Measurements from ENCODE around the gene RNLS. TPM values are rescaled to one million over a fixed set of nuclear protein-coding genes. Genes with fewer than 3 reads are reported as not detected.

The RNLS gene
- polyA plus RNA-seq, 2 of the 4 experiments (the other 2 are of a cell fraction), result 11.7 to 16.8 TPM

DNA sequence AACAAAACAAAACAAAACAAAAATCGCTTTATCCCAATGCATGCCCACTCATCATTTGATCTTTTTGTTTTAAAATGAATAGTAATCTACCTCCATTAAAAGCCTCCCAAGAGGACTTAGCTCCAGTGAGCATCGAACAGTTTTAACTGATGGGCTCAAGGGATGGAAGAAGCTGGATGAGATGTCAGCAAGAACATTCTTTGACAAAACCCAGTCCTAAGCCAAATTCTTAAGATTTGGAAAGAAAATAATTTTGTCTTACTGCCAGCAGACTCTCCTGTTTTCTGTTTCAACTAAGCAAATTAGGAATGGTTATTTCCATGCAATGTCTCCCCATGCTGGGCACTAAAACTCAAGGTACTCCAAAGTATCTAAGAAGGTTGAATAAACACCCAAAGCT is 127.3 kb downstream of the RNLS start (continued):
- no peak for TF ChIP-seq HOXB13 (CRISPR knock-in tag; IDR thresholded peaks at IDR 0.05; ENCODE audit: low read depth)
- no peak for TF ChIP-seq SMC3 (IDR thresholded peaks at IDR 0.05)
- no peak for TF ChIP-seq FOSL2 (IDR thresholded peaks at IDR 0.05)
- TF ChIP-seq FOSL2 (CRISPR knock-in tag; IDR thresholded peaks at IDR 0.05), result no peak

DNA sequence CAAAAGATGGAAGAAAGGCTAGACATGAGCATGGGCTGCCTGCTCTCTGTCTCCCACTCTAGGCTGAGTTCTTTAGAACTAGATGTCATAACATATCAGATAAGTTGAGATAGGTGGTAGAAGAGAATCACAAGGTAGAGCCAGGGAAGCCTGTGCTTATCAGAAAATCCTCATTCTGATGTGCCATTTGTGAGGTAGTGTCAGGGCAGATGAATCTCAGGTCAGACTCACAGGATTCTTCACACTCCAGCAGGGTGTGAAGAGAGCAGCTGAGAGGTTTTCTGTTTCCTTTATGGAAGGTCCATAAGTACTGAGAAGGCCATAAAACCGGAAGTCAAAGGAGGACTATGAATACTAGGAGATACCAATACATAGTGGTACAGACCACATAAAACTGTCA is 132.9 kb downstream of the RNLS start:
- DNase-seq (ENCODE audit: low read depth in 1 of 2, low spot score in 1 of 2) (no peak), ATAC-seq (no peak), FAIRE-seq (no peak)
- H3K4me1 ChIP-seq, result no peaks in the 10 kb centered on the region
- WGBS (ENCODE audit: missing lambda C conversion rate), result 40% methylated on average over 1 of the region's 1 CpG
- no peak overlapping the region for H3K4me2 ChIP-seq
- H3K4me3 ChIP-seq, result no peak overlapping the region
- H3K27ac ChIP-seq, result no peak overlapping the region
- TF ChIP-seq ZSCAN20 (CRISPR knock-in tag; IDR thresholded peaks at IDR 0.05) (no peak), GATA3 (IDR thresholded peaks at IDR 0.05; ENCODE audit: borderline replicate concordance) (no peak), RARB (CRISPR knock-in tag; IDR thresholded peaks at IDR 0.05) (no peak), CEBPB (IDR thresholded peaks at IDR 0.05) (no peak)
- TF ChIP-seq, protein P1, sequence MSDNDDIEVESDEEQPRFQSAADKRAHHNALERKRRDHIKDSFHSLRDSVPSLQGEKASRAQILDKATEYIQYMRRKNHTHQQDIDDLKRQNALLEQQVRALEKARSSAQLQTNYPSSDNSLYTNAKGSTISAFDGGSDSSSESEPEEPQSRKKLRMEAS (IDR thresholded peaks at IDR 0.05), result no peak
- TF ChIP-seq, protein P2, sequence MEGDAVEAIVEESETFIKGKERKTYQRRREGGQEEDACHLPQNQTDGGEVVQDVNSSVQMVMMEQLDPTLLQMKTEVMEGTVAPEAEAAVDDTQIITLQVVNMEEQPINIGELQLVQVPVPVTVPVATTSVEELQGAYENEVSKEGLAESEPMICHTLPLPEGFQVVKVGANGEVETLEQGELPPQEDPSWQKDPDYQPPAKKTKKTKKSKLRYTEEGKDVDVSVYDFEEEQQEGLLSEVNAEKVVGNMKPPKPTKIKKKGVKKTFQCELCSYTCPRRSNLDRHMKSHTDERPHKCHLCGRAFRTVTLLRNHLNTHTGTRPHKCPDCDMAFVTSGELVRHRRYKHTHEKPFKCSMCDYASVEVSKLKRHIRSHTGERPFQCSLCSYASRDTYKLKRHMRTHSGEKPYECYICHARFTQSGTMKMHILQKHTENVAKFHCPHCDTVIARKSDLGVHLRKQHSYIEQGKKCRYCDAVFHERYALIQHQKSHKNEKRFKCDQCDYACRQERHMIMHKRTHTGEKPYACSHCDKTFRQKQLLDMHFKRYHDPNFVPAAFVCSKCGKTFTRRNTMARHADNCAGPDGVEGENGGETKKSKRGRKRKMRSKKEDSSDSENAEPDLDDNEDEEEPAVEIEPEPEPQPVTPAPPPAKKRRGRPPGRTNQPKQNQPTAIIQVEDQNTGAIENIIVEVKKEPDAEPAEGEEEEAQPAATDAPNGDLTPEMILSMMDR (IDR thresholded peaks at IDR 0.05), result no peak
- ChIA-PET POLR2A (no interaction called here), CTCF (no interaction called here)
- no peaks in the 10 kb centered on the region for H3K9me3 ChIP-seq

DNA sequence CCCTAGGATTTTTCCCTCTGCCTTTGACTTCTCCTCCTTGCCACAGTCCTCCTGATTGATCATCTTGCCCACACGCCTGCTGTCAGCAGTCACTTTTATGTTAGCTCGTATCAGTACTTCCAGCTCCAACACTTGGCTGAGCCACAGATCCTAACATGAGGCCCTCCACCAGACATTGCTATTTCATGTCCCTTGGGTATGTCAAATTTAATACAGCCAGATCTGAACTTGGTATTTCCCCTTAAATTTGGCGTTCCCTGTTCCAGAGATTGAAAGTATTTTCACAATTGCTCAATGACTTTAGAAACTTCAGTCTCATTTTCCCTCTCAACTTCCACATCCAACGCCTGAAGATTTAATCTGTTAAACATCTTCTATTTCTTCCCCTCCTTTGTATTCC is 140.4 kb downstream of the RNLS start:
- CTCF ChIA-PET, result no interaction called here
- WGBS (ENCODE audit: missing lambda C conversion rate), result 70% methylated on average over 4 of the region's 4 CpGs
- H3K4me1 ChIP-seq, result no peaks in the 10 kb centered on the region; the same call in 2 of the 3 replicates
- H3K4me2 ChIP-seq, result no peak overlapping the region
- no peaks in the 10 kb centered on the region for H3K9me3 ChIP-seq
- POLR2A ChIA-PET, result no interaction called here
- TF ChIP-seq RARB (CRISPR knock-in tag; IDR thresholded peaks at IDR 0.05) (no peak), BHLHE40 (IDR thresholded peaks at IDR 0.05; ENCODE audit: low read depth, low read length) (no peak), GATA3 (IDR thresholded peaks at IDR 0.05; ENCODE audit: borderline replicate concordance) (no peak), KDM1A (IDR thresholded peaks at IDR 0.05; ENCODE audit: low read depth) (no peak), TFCP2L1 (CRISPR knock-in tag; IDR thresholded peaks at IDR 0.05) (no peak), RNF2 (IDR thresholded peaks at IDR 0.05; ENCODE audit: borderline replicate concordance, low read depth) (no peak), CBX8 (IDR thresholded peaks at IDR 0.05) (no peak), HOXB5 (CRISPR knock-in tag; IDR thresholded peaks at IDR 0.05) (no peak), RCOR1 (IDR thresholded peaks at IDR 0.05; ENCODE audit: low read depth, low read length) (no peak), MAFK (IDR thresholded peaks at IDR 0.05; ENCODE audit: partially characterized antibody) (no peak), HOXB13 (CRISPR knock-in tag; IDR thresholded peaks at IDR 0.05; ENCODE audit: low read depth) (no peak), MYC (IDR thresholded peaks at IDR 0.05; ENCODE audit: borderline replicate concordance, low read length) (no peak), CHD2 (IDR thresholded peaks at IDR 0.05; ENCODE audit: low read length, partially characterized antibody) (no peak), CBX2 (IDR thresholded peaks at IDR 0.05; ENCODE audit: borderline replicate concordance, low read depth) (no peak), HOXA7 (CRISPR knock-in tag; IDR thresholded peaks at IDR 0.05) (no peak)
- TF ChIP-seq, protein P3, sequence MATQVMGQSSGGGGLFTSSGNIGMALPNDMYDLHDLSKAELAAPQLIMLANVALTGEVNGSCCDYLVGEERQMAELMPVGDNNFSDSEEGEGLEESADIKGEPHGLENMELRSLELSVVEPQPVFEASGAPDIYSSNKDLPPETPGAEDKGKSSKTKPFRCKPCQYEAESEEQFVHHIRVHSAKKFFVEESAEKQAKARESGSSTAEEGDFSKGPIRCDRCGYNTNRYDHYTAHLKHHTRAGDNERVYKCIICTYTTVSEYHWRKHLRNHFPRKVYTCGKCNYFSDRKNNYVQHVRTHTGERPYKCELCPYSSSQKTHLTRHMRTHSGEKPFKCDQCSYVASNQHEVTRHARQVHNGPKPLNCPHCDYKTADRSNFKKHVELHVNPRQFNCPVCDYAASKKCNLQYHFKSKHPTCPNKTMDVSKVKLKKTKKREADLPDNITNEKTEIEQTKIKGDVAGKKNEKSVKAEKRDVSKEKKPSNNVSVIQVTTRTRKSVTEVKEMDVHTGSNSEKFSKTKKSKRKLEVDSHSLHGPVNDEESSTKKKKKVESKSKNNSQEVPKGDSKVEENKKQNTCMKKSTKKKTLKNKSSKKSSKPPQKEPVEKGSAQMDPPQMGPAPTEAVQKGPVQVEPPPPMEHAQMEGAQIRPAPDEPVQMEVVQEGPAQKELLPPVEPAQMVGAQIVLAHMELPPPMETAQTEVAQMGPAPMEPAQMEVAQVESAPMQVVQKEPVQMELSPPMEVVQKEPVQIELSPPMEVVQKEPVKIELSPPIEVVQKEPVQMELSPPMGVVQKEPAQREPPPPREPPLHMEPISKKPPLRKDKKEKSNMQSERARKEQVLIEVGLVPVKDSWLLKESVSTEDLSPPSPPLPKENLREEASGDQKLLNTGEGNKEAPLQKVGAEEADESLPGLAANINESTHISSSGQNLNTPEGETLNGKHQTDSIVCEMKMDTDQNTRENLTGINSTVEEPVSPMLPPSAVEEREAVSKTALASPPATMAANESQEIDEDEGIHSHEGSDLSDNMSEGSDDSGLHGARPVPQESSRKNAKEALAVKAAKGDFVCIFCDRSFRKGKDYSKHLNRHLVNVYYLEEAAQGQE (IDR thresholded peaks at IDR 0.05), result no peak
- TF ChIP-seq, protein P4, sequence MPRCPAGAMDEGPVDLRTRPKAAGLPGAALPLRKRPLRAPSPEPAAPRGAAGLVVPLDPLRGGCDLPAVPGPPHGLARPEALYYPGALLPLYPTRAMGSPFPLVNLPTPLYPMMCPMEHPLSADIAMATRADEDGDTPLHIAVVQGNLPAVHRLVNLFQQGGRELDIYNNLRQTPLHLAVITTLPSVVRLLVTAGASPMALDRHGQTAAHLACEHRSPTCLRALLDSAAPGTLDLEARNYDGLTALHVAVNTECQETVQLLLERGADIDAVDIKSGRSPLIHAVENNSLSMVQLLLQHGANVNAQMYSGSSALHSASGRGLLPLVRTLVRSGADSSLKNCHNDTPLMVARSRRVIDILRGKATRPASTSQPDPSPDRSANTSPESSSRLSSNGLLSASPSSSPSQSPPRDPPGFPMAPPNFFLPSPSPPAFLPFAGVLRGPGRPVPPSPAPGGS (IDR thresholded peaks at IDR 0.05), result no peak
- TF ChIP-seq, protein P1 (IDR thresholded peaks at IDR 0.05), result no peak
- TF ChIP-seq, protein P5, sequence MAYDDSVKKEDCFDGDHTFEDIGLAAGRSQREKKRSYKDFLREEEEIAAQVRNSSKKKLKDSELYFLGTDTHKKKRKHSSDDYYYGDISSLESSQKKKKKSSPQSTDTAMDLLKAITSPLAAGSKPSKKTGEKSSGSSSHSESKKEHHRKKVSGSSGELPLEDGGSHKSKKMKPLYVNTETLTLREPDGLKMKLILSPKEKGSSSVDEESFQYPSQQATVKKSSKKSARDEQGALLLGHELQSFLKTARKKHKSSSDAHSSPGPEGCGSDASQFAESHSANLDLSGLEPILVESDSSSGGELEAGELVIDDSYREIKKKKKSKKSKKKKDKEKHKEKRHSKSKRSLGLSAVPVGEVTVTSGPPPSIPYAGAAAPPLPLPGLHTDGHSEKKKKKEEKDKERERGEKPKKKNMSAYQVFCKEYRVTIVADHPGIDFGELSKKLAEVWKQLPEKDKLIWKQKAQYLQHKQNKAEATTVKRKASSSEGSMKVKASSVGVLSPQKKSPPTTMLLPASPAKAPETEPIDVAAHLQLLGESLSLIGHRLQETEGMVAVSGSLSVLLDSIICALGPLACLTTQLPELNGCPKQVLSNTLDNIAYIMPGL (CRISPR knock-in tag; IDR thresholded peaks at IDR 0.05; ENCODE audit: borderline replicate concordance), result no peak
- TF ChIP-seq, protein P6, sequence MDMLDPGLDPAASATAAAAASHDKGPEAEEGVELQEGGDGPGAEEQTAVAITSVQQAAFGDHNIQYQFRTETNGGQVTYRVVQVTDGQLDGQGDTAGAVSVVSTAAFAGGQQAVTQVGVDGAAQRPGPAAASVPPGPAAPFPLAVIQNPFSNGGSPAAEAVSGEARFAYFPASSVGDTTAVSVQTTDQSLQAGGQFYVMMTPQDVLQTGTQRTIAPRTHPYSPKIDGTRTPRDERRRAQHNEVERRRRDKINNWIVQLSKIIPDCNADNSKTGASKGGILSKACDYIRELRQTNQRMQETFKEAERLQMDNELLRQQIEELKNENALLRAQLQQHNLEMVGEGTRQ (IDR thresholded peaks at IDR 0.05), result no peak
- FAIRE-seq (no peak), DNase-seq (ENCODE audit: low read depth in 1 of 2, low spot score in 1 of 2) (no peak), ATAC-seq (no peak)
- H3K4me3 ChIP-seq, result no peak overlapping the region
- no peak overlapping the region for H3K27ac ChIP-seq
